GM21390 (cell line): ENCODE data around the gene FIP1L1.
"Not testable (repeated sequence)": the region's sequence is repeated elsewhere in the genome, so short reads cannot be mapped to it uniquely, and the experiment has no call there.

ENCODE experiments used
- ATAC-seq: cut with Tn5 transposase; IDR thresholded peaks from one replicate; pipeline ENCODE4 v1.9.1; 2021; ENCODE audit not compliant: unreplicated experiment

FIP1L1 gene, protein sequence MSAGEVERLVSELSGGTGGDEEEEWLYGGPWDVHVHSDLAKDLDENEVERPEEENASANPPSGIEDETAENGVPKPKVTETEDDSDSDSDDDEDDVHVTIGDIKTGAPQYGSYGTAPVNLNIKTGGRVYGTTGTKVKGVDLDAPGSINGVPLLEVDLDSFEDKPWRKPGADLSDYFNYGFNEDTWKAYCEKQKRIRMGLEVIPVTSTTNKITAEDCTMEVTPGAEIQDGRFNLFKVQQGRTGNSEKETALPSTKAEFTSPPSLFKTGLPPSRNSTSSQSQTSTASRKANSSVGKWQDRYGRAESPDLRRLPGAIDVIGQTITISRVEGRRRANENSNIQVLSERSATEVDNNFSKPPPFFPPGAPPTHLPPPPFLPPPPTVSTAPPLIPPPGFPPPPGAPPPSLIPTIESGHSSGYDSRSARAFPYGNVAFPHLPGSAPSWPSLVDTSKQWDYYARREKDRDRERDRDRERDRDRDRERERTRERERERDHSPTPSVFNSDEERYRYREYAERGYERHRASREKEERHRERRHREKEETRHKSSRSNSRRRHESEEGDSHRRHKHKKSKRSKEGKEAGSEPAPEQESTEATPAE

GRCh38 chr4:53377319-53378170 lies at the start of gene FIP1L1:
Gene FIP1L1 (plus strand): TSS chr4:53377641. CDS start chr4:53377839, 198 bp downstream.
- ATAC-seq = peak; percentile 91

GRCh38 chr4:53334916-53335315 lies 42.5 kb upstream of the FIP1L1 start:
- not testable (repeated sequence) for ATAC-seq

DNA sequence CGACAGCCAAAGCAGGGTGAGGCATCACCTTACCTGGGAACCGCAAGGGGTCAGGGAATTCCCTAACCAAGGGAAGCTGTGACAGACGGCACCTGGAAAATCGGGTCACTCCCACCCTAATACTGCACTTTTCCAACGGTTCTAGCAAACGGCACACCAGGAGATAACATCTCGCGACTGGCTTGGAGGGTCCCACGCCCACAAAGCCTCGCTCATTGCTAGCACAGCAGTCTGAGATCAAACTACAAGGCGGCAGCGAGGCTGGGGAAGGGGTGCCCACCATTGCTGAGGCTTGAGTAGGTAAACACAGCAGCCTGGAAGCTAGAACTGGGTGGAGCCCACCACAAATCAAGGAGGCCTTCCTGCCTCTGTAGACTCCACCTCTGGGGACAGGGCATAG lies 37.3 kb upstream of the FIP1L1 start:
- ATAC-seq = not testable (repeated sequence)

- ATAC-seq = not testable (repeated sequence)
These were observed 31.0 kb upstream of the FIP1L1 start for GRCh38 chr4:53346392-53346791.

GRCh38 chr4:53346920-53347852 lies 30.3 kb upstream of the FIP1L1 start:
- ATAC-seq = no peak

DNA sequence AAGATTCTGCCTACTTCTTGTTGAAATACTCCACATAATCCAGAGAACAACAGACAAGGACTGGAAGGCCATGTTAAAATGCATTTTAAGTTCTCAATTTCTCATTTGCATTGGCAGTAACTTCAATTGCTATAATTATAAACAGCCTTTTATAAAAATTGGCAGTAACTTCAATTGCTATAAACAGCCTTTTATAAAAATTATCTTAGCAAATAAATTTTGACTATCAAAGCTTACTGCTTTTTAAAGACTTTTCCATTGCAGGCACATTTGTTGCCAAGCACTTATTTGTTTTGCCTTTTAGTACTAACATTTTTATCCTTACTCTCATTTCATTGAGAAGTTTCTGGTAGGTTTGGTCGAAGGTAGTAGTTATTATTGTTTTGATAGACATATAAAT lies 29.4 kb upstream of the FIP1L1 start:
- ATAC-seq = no peak

- no peak for ATAC-seq
These were observed 28.4 kb upstream of the FIP1L1 start for GRCh38 chr4:53349091-53349491.

DNA sequence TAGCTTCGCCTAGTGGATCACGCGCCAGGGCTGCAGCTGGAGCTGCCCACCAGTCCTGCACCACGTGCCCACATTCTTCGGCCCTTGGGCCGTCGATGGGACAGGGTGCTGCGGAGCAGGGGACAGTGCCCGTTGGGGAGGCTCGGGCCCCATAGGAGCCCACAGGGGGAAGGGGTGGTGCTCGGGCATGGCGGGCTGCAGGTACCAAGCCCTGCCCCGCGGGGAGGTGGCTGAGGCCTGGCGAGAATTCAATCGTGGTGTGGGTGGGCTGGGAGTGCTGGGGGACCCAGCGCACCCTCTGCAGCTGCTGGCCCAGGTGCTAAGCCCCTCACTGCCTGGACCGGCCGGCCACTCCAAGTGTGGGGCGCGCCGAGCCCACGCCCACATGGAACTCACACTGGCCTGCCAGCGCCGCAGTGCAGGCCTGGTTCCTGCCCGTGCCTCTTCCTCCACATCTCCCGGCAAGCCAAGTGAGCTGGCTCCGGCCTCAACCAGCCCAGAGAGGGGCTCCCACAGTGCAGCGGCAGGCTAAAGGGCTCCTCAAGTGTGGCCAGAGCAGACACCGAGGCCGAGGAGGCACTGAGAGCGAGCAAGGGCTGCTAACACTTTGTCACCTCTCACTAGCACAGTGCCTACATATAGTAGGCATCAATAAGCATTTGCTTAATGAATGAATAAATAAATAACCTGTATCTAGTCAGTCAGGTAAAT lies 23.3 kb upstream of the FIP1L1 start:
- no peak for ATAC-seq

GRCh38 chr4:53355930-53356521 lies 21.4 kb upstream of the FIP1L1 start:
- no peak for ATAC-seq

DNA sequence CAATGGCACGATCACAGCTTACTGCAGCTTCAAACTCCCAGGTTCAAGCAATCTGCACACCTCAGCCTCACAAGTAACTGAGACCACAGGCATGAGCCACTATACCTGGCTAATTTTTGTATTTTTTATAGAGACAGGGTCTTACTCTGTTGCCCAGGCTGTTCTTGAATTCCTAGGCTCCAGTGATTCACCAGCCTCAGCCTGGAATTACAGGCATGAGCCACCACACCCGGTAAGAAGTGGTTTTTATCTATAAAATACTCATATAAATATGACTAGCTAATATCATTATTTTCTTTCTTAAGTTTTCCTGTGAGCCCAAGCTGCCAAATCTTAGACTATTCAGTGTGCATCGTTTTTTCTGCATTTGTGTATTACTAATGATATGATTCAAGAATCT lies 16.0 kb upstream of the FIP1L1 start:
- ATAC-seq = no peak

DNA sequence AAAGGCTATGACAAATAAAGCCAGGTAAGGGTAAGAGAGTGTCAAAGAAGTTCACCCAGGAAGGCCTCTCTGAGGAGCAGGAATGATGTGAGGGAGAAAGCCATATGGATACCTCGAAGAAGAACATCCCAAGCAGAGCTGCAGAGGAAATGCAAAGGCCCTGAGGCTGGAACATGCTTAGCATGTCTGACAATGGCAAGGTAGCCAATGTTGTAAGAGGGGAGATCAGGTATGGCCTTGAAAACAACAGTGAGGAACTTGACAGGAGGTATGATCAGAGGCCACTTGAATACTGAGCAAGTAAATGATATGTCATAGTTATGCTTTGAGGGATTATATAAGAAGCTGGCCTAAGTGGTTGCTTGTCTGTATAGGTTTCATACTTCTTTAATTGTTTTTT lies 15.3 kb upstream of the FIP1L1 start:
- ATAC-seq = no peak

DNA sequence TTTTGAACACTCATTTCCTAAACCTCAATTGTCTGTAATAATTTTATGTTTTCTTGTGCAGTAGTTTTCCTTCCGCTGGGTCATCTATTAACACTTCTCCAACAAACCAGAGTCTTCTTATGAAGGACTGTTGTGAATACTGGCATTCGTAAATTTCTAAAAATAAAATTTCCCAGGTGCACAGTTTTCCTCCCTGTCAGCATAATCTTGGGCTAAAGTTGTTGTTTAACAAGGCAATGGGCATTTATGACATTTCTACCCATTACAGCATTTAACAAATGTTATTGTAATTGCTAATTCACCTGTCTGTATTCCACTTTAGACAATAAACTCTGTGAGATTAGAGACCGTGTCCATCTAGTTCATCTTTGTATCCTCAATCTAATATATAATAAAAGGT lies 12.8 kb upstream of the FIP1L1 start:
- ATAC-seq = no peak

DNA sequence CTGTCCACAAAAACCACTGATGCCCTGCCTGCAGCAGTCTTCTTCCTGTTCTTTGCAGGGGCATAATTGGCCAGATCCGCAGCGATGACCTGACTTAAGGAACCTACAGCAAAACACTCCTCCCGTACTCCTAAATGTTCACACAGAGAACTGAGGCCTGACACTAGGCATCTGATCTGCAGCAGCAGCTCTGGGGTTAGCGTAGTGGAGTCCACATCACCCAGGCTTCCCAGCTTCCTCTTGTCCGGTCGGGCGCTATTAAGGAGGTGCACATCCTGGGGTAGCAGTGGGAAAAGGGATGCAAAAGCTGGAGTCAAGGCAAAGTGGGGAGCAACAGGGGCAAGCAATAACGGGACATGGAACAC lies 12.3 kb upstream of the FIP1L1 start:
- ATAC-seq = peak; percentile 20

- peak; percentile 95 for ATAC-seq
These were observed 11.7 kb upstream of the FIP1L1 start, which contains the start of gene SCFD2 for GRCh38 chr4:53365486-53366300. Gene SCFD2 (minus strand): TSS chr4:53366061.

DNA sequence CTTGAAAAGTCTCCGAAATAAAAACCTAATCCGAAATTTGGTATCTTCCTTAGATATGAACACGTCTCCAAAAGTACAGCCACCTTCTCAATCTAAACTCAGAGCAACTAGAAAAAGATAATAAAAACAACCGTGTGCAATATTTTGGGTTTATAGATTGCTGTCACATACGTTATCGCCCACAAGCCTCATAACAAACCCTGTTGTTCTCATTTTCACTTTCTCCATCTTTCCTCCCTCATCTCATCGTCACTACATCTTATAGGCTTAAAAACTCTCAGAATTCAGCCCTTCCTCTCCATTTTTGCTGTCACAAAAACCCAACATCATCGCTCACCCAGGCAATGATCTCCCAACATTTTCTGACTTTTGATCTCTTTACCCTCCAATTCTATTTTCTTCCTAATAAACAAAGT lies 11.1 kb upstream of the FIP1L1 start:
- no peak for ATAC-seq

GRCh38 chr4:53367721-53368120 lies 9.7 kb upstream of the FIP1L1 start:
- ATAC-seq = no peak

DNA sequence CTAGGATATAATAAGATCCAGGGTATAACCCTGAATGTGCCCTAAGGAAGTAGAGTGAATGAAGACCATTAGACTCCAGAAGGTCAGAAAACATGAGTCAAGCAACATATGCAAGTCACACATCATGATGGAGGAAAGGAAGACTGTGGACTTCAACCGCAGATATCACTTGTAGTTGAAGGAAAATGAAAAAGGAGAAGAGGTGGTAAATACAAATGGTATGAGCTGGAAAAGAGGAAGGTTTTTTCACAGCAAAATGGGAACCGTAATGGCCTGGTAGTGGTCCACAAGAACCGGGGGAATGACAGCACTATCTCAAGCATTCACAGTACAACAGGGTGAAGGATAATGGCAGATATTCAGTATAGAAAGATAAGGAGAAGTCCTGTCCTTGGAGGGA lies 6.4 kb upstream of the FIP1L1 start:
- no peak for ATAC-seq

DNA sequence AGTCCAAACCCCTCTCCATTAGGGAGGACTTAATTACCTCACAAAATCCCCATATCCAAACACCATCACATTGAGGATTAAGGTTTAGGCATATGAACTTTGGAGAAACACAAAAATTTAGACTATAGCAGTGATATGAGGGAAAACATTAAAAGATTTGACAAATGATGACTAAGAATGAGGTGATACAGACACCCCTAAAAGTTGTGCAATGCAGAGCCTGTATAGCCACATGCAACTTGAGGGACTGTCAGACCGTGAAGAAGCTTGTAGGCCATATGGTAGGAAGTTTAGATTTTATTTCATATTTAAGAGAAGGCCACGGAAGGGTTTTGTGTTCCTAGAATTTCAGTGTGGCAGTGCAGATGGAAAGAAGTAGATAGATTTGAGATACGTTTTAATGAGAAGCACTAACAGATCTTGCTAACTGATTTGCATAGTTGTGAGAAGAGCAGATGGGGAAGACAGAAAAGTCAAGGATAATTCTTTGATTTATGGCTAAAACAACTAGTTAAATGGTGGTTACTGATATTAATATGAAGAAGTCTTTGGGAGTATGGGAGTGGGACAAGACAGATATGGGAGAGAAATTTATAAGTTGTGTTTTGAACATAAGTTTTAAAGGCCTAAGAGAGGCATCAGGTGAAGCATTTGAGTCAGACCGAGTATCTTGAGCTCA lies 5.5 kb upstream of the FIP1L1 start:
- ATAC-seq = no peak
